OCI-LY3 (cell line): ENCODE measurements around the gene DIP2C.

Experiments
- H2AFZ ChIP-seq: fragments of 200-600, 300-600 bp; shearing (Covaris generic); 2 replicates; pipeline ENCODE4 v1.6.0; 2014; ENCODE audit warnings: antibody characterized with exemption, low read depth, low read length
- H3K27ac ChIP-seq: fragments of 200-600, 300-600 bp; sonication (generic); 2 replicates; pipeline ENCODE4 v1.5.1; 2014; ENCODE audit warnings: mild to moderate bottlenecking, low read length, moderate library complexity, mixed read lengths
- H3K27me3 ChIP-seq: fragments of 200-600, 300-600 bp; sonication (generic); 2 replicates; pipeline ENCODE4 v1.6.1; 2014; ENCODE audit warnings: low read depth, low read length, mixed read lengths
- H3K36me3 ChIP-seq: fragments of 200-600, 300-600 bp; sonication (generic); replicated peaks from 2 replicates; pipeline ENCODE3; 2014; ENCODE audit warnings: low read depth, low read length, mixed read lengths
- H3K4me1 ChIP-seq: fragments of 300-600, 200-600 bp; sonication (generic); 2 replicates; pipeline ENCODE4 v1.6.1; 2014; ENCODE audit warnings: low read length, mixed read lengths
- H3K4me2 ChIP-seq: fragments of 200-600, 300-600 bp; sonication (generic); 2 replicates; pipeline ENCODE4 v1.6.1; 2014; ENCODE audit warnings: low read length, mixed read lengths
- H3K4me3 ChIP-seq: fragments of 300-600, 200-600 bp; sonication (generic); 2 replicates; pipeline ENCODE4 v1.5.1; 2014; ENCODE audit warnings: antibody characterized with exemption, mild to moderate bottlenecking, low read length, moderate library complexity
- H3K79me2 ChIP-seq: fragments of 300-600, 200-600 bp; shearing (Covaris generic); 2 replicates; pipeline ENCODE4 v1.6.1; 2014; ENCODE audit warnings: mild to moderate bottlenecking, low read length, mixed read lengths
- H3K9ac ChIP-seq: fragments of 300-600, 200-600 bp; shearing (Covaris generic); 2 replicates; pipeline ENCODE4 v1.6.0; 2014; ENCODE audit warnings: mild to moderate bottlenecking, low read length, moderate library complexity
- H3K9me3 ChIP-seq: fragments of 200-600, 300-600 bp; shearing (Covaris generic); 2 replicates; pipeline ENCODE4 v1.6.1; 2014; ENCODE audit warnings: low read length, mixed read lengths; ENCODE audit not compliant: insufficient read depth
- H4K20me1 ChIP-seq: fragments of 200-600, 300-600 bp; sonication (generic); 2 replicates; pipeline ENCODE4 v1.6.1; 2016; ENCODE audit warnings: low read length, mixed read lengths; ENCODE audit not compliant: insufficient read depth
- EZH2phosphoT487 ChIP-seq: fragments of 200-600 bp; shearing (Covaris generic); IDR thresholded peaks from 2 replicates; pipeline ENCODE4 v1.6.1; 2018; ENCODE audit warnings: antibody characterized with exemption, mixed run types, low read depth
- TF ChIP-seq, protein P1 (sequence below): fragments of 200-600, 300-600 bp; sonication (generic); IDR thresholded peaks from 2 replicates; pipeline ENCODE4 v1.5.1; 2014; ENCODE audit warnings: antibody characterized with exemption, low read length, low read depth

Gene DIP2C

GRCh38 chr10:697097-697875 is 7.8 kb upstream of the DIP2C start:
- H3K27ac ChIP-seq, result no peak overlapping the region
- H3K79me2 ChIP-seq, result no peaks in the 10 kb centered on the region
- H3K4me1 ChIP-seq, result no peaks in the 10 kb centered on the region
- H3K9ac ChIP-seq, result no peak overlapping the region
- no peak overlapping the region for H2AFZ ChIP-seq
- H3K27me3 ChIP-seq, result no peaks in the 10 kb centered on the region
- no peak overlapping the region for H3K4me2 ChIP-seq
- no peak overlapping the region for H3K4me3 ChIP-seq
- no peak for TF ChIP-seq EZH2phosphoT487
- TF ChIP-seq, protein P1, sequence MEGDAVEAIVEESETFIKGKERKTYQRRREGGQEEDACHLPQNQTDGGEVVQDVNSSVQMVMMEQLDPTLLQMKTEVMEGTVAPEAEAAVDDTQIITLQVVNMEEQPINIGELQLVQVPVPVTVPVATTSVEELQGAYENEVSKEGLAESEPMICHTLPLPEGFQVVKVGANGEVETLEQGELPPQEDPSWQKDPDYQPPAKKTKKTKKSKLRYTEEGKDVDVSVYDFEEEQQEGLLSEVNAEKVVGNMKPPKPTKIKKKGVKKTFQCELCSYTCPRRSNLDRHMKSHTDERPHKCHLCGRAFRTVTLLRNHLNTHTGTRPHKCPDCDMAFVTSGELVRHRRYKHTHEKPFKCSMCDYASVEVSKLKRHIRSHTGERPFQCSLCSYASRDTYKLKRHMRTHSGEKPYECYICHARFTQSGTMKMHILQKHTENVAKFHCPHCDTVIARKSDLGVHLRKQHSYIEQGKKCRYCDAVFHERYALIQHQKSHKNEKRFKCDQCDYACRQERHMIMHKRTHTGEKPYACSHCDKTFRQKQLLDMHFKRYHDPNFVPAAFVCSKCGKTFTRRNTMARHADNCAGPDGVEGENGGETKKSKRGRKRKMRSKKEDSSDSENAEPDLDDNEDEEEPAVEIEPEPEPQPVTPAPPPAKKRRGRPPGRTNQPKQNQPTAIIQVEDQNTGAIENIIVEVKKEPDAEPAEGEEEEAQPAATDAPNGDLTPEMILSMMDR, result no peak
- H3K36me3 ChIP-seq, result no peaks in the 10 kb centered on the region
- no peaks in the 10 kb centered on the region for H3K9me3 ChIP-seq
- H4K20me1 ChIP-seq, result no peaks in the 10 kb centered on the region

GRCh38 chr10:695396-695795 is 5.9 kb upstream of the DIP2C start:
- no peaks in the 10 kb centered on the region for H3K36me3 ChIP-seq
- H3K27ac ChIP-seq, result no peak overlapping the region
- H3K4me1 ChIP-seq, result no peaks in the 10 kb centered on the region
- no peaks in the 10 kb centered on the region for H4K20me1 ChIP-seq
- no peaks in the 10 kb centered on the region for H3K79me2 ChIP-seq
- H3K4me3 ChIP-seq, result no peak overlapping the region
- no peak overlapping the region for H3K4me2 ChIP-seq
- no peaks in the 10 kb centered on the region for H3K27me3 ChIP-seq
- TF ChIP-seq EZH2phosphoT487, result no peak
- H3K9ac ChIP-seq, result no peak overlapping the region
- H3K9me3 ChIP-seq, result no peaks in the 10 kb centered on the region
- no peak overlapping the region for H2AFZ ChIP-seq

- TF ChIP-seq, protein P1, result no peak
- no peak for TF ChIP-seq EZH2phosphoT487
- no peaks in the 10 kb centered on the region for H3K4me1 ChIP-seq
- no peaks in the 10 kb centered on the region for H3K9me3 ChIP-seq
- no peak overlapping the region for H3K4me3 ChIP-seq
- no peaks in the 10 kb centered on the region for H3K36me3 ChIP-seq
- H3K27ac ChIP-seq, result no peak overlapping the region
- H3K9ac ChIP-seq, result no peak overlapping the region
- no peaks in the 10 kb centered on the region for H4K20me1 ChIP-seq
- no peaks in the 10 kb centered on the region for H3K27me3 ChIP-seq
- H3K79me2 ChIP-seq, result no peaks in the 10 kb centered on the region
- H2AFZ ChIP-seq, result no peak overlapping the region
- no peak overlapping the region for H3K4me2 ChIP-seq
These were observed 4.0 kb upstream of the DIP2C start for GRCh38 chr10:693506-693905.

GRCh38 chr10:692682-693351 is 3.3 kb upstream of the DIP2C start:
- no peak overlapping the region for H3K4me3 ChIP-seq

More at GRCh38 chr10:692682-693351, 3.3 kb upstream of the DIP2C start:
- no peak overlapping the region for H2AFZ ChIP-seq
- no peak overlapping the region for H3K27ac ChIP-seq
- no peak overlapping the region for H3K4me2 ChIP-seq
- no peak for TF ChIP-seq EZH2phosphoT487
- TF ChIP-seq, protein P1, result no peak
- no peaks in the 10 kb centered on the region for H3K27me3 ChIP-seq
- no peaks in the 10 kb centered on the region for H3K4me1 ChIP-seq
- H3K9ac ChIP-seq, result no peak overlapping the region
- no peaks in the 10 kb centered on the region for H4K20me1 ChIP-seq
- no peaks in the 10 kb centered on the region for H3K9me3 ChIP-seq
- no peaks in the 10 kb centered on the region for H3K36me3 ChIP-seq
- no peaks in the 10 kb centered on the region for H3K79me2 ChIP-seq
